Endothelial cell of umbilical vein (primary cell): Measurements from ENCODE around the gene SERPINF2. TPM values are rescaled to one million over a fixed set of nuclear protein-coding genes. Genes with fewer than 3 reads are reported as not detected.

Experiments
- BruUV-seq: library from RNA; stranded (reverse); fragments of 400-500 nt; replicated peaks from 2 replicates; lab custom pipeline; 2021; lab: Mats Ljungman, UMichigan
- CTCF ChIA-PET: fragments of 300-600, 350-600 bp; sonication (Branson Sonifier 250); formaldehyde crosslinking; loops from one replicate; lab custom pipeline; 2021; ENCODE audit warnings: antibody characterized with exemption, inconsistent platforms; lab: Charles Lee
- POLR2A ChIA-PET: fragments of 300-600, 350-600 bp; sonication (Branson Sonifier 250); formaldehyde crosslinking; loops from one replicate; lab custom pipeline; 2021; ENCODE audit warnings: antibody characterized with exemption, inconsistent platforms; lab: Charles Lee
- DNase-seq: peaks from one replicate; pipeline ENCODE4 v3.0.0-alpha.2; 2011; ENCODE audit warnings: low read depth, low spot score
- FAIRE-seq: peaks from 2 replicates; lab custom pipeline; 2011; peaks lifted over from hg19 to GRCh38; lab: Jason Lieb, UNC
- H2AFZ ChIP-seq: 2 replicates; pipeline ENCODE4 v1.6.0; 2012; ENCODE audit warnings: low read depth, low read length, control low read depth, inconsistent platforms
- H3K27ac ChIP-seq: 2 replicates; pipeline ENCODE4 v1.5.1; 2011; ENCODE audit warnings: low read depth, mild to moderate bottlenecking, control low read depth, low read length, moderate library complexity; ENCODE audit not compliant: insufficient read depth
- H3K27me3 ChIP-seq, 2 experiments: 2 replicates each; pipeline versions ENCODE4 v1.6.0 to v1.6.1; 2011; ENCODE audit warnings: low read length in 2 of 2, mixed read lengths in 1 of 2; ENCODE audit not compliant: control insufficient read depth in 2 of 2, insufficient read depth in 2 of 2
- H3K36me3 ChIP-seq, 2 experiments: 2 replicates in 1 of 2; 3 replicates in 1 of 2; pipeline ENCODE4 v1.5.1; 2011; ENCODE audit warnings: low read length in 2 of 2, mild to moderate bottlenecking in 1 of 2, moderate library complexity in 1 of 2; ENCODE audit not compliant: control insufficient read depth in 2 of 2, insufficient read depth in 2 of 2; ENCODE audit errors: extremely low read depth in 1 of 2
- H3K4me1 ChIP-seq: 3 replicates; pipeline ENCODE4 v1.5.1; 2011; ENCODE audit warnings: mild to moderate bottlenecking, low read length; ENCODE audit not compliant: control insufficient read depth, insufficient read depth; ENCODE audit errors: extremely low read depth
- H3K4me2 ChIP-seq: 2 replicates; pipeline ENCODE4 v1.6.1; 2011; ENCODE audit warnings: low read length, control low read depth, mixed read lengths; ENCODE audit not compliant: insufficient read depth
- H3K4me3 ChIP-seq, 3 experiments: fragments of 200-600 bp in 1 of 3; sonication (generic), shearing (Covaris generic) in 1 of 3; replicated peaks in 1 of 3; 2 replicates each; pipeline ENCODE4 v1.5.1; 2011 to 2016; ENCODE audit warnings: control low read depth in 3 of 3, low read length in 3 of 3, mild to moderate bottlenecking in 2 of 3, inconsistent platforms in 1 of 3, low read depth in 1 of 3, moderate library complexity in 1 of 3; ENCODE audit not compliant: insufficient read depth in 1 of 3
- H3K79me2 ChIP-seq: 2 replicates; pipeline ENCODE4 v1.6.0; 2012; ENCODE audit warnings: low read length, inconsistent platforms; ENCODE audit not compliant: control insufficient read depth, insufficient read depth
- H3K9ac ChIP-seq: replicated peaks from 2 replicates; pipeline ENCODE3; 2011; ENCODE audit warnings: low read length, control low read depth; ENCODE audit not compliant: insufficient read depth; ENCODE audit errors: extremely low read depth
- H3K9me1 ChIP-seq: replicated peaks from 3 replicates; pipeline ENCODE4 v1.6.0; 2011; ENCODE audit warnings: mild to moderate bottlenecking, low read length; ENCODE audit not compliant: control insufficient read depth, insufficient read depth; ENCODE audit errors: extremely low read depth
- H3K9me3 ChIP-seq: replicated peaks from 2 replicates; pipeline ENCODE4 v1.5.1; 2012; ENCODE audit warnings: low read length, inconsistent platforms; ENCODE audit not compliant: control insufficient read depth, insufficient read depth
- H4K20me1 ChIP-seq: replicated peaks from 2 replicates; pipeline ENCODE3; 2011; ENCODE audit warnings: mild to moderate bottlenecking, low read length; ENCODE audit not compliant: control insufficient read depth, insufficient read depth; ENCODE audit errors: extremely low read depth
- CTCF ChIP-seq, 2 donors: IDR thresholded peaks; 1 replicate in 1 of 2; 2 replicates in 1 of 2; pipeline ENCODE4 v1.5.1; 2011; ENCODE audit warnings: low read length in 2 of 2, mild to moderate bottlenecking in 2 of 2, moderate library complexity in 2 of 2, control low read depth in 1 of 2, inconsistent platforms in 1 of 2, low read depth in 1 of 2; ENCODE audit not compliant: insufficient read depth in 1 of 2; ENCODE audit errors: extremely low read depth in 1 of 2
- EZH2 ChIP-seq: IDR thresholded peaks from 2 replicates; pipeline ENCODE4 v1.6.1; 2012; ENCODE audit warnings: borderline replicate concordance, low read depth, mild to moderate bottlenecking, moderate library complexity, low read length, inconsistent platforms; ENCODE audit not compliant: severe bottlenecking
- FOS ChIP-seq: IDR thresholded peaks from 2 replicates; pipeline ENCODE4 v1.6.1; 2011; ENCODE audit warnings: mild to moderate bottlenecking, low read length, moderate library complexity, borderline replicate concordance; ENCODE audit not compliant: insufficient read depth
- GATA2 ChIP-seq: IDR thresholded peaks from 2 replicates; pipeline ENCODE4 v1.7.0; 2011; ENCODE audit warnings: low read depth, mild to moderate bottlenecking, moderate library complexity, mixed read lengths, low read length; ENCODE audit not compliant: insufficient read length, insufficient read depth
- JUN ChIP-seq: IDR thresholded peaks from 2 replicates; pipeline ENCODE4 v1.6.1; 2011; ENCODE audit warnings: borderline replicate concordance, low read depth; ENCODE audit not compliant: insufficient read length, insufficient read depth
- MAX ChIP-seq: IDR thresholded peaks from 2 replicates; pipeline ENCODE4 v1.6.1; 2011; ENCODE audit not compliant: insufficient read depth, insufficient read length
- MYC ChIP-seq: IDR thresholded peaks from one replicate; pipeline ENCODE4 v1.6.1; 2011; ENCODE audit warnings: mild to moderate bottlenecking, low read depth, low read length
- POLR2A ChIP-seq: IDR thresholded peaks from 2 replicates; pipeline ENCODE4 v1.6.1; 2012; ENCODE audit warnings: low read depth, mild to moderate bottlenecking, control low read depth, low read length
- POLR2AphosphoS5 ChIP-seq: IDR thresholded peaks from 2 replicates; pipeline ENCODE4 v1.6.1; 2012; ENCODE audit warnings: low read depth, mild to moderate bottlenecking, control low read depth, low read length, moderate library complexity; ENCODE audit not compliant: insufficient read depth
- dilution Hi-C: fragments of 300-500 bp; cut with MboI; formaldehyde crosslinking; loops from one replicate; pipeline ENCODE4 v1.15.0; 2019; ENCODE audit warnings: low sequenced_read_pairs; ENCODE audit not compliant: extremely low pct_ligation_motif_present
- intact Hi-C: fragments of 100-400 bp; cut with micrococcal nuclease; formaldehyde crosslinking; loops from one replicate; pipeline ENCODE4 v1.10.0; 2022
- polyA plus RNA-seq, 4 experiments: library from polyadenylated mRNA; depleted of rRNA in 3 of 4; stranded (reverse) in 3 of 4; unstranded in 1 of 4; fragments of >200 nt; gene quantifications; 2 replicates each; pipeline versions ENCODE4 v1.2.1 to v1.2.3, GENCODE V29; 2011 to 2012; ENCODE audit warnings: missing spikeins in 1 of 4
- total RNA-seq: library from RNA; stranded (reverse); gene quantifications from 2 replicates; pipeline ENCODE4 v1.2.3, GENCODE V29; 2021

Gene SERPINF2
- total and polyA plus RNA-seq, 2 donors (not counting 3 experiments of a cell fraction or from before 2014, with no cell fraction given) = 0.03 TPM; not detected in 1

GRCh38 chr17:1730326-1731193 is 12.1 kb upstream of the SERPINF2 start:
- Histone ChIP-seq H3K27me3 (no peaks in the 10 kb centered on the region), H4K20me1 (no peaks in the 10 kb centered on the region), H3K79me2 (peaks cover 2% of the 10 kb centered on the region), H3K9me1 (no peaks in the 10 kb centered on the region), H3K4me1 (no peaks in the 10 kb centered on the region), H3K36me3 (peaks cover 0 to 3% of the 10 kb centered on the region in 2 experiments), H3K9ac (no peak overlapping the region), H3K4me3 (no peak overlapping the region), H3K4me2 (no peak overlapping the region), H3K27ac (no peak overlapping the region), H2AFZ (no peak overlapping the region), H3K9me3 (no peaks in the 10 kb centered on the region)
- CTCF ChIA-PET = interaction anchor here (2.6 kb wide), 1 partner anchor 53 kb away, joined by 9 read pairs; no protein-coding TSS in a partner anchor
- intact Hi-C loops (no loop called here), dilution Hi-C loops (no loop called here)
- no peak for TF ChIP-seq FOS
- no peak for DNase-seq
- POLR2A ChIA-PET = no interaction called here
- BruUV-seq = no TSS peak
- no peak for FAIRE-seq

GRCh38 chr17:1731194-1731506 is 11.5 kb upstream of the SERPINF2 start:
- FAIRE-seq (no peak), DNase-seq (no peak)
- BruUV-seq = no TSS peak
- Histone ChIP-seq H2AFZ (no peak overlapping the region), H3K27ac (no peak overlapping the region), H3K79me2 (peaks cover 2% of the 10 kb centered on the region), H3K9me3 (no peaks in the 10 kb centered on the region), H3K9me1 (no peaks in the 10 kb centered on the region), H3K4me3 (no peak overlapping the region), H3K27me3 (no peaks in the 10 kb centered on the region), H4K20me1 (no peaks in the 10 kb centered on the region), H3K4me2 (no peak overlapping the region), H3K36me3 (peaks cover 0 to 3% of the 10 kb centered on the region in 2 experiments), H3K9ac (no peak overlapping the region), H3K4me1 (no peaks in the 10 kb centered on the region)
- intact Hi-C loops = no loop called here
- ChIA-PET CTCF (interaction anchor here (2.6 kb wide), 1 partner anchor 53 kb away, joined by 9 read pairs; no protein-coding TSS in a partner anchor), POLR2A (no interaction called here)
- dilution Hi-C loops = no loop called here
- no peak for TF ChIP-seq GATA2
- no peak for TF ChIP-seq POLR2AphosphoS5
- no peak for TF ChIP-seq EZH2
- no peak for TF ChIP-seq POLR2A
- TF ChIP-seq FOS = no peak
- no peak for TF ChIP-seq JUN
- no peak for TF ChIP-seq MYC
- no peak for TF ChIP-seq CTCF (IDR thresholded peaks at IDR 0.05; ENCODE audit: extremely low read depth in 1 of 2, insufficient read depth in 1 of 2, low read depth in 1 of 2, low read length in 2 of 2)
- TF ChIP-seq MAX = no peak
